Fibroblast of villous mesenchyme (primary cell): ENCODE results near the gene LUZP2. TPM values are rescaled to one million over a fixed set of nuclear protein-coding genes. Genes with fewer than 3 reads are reported as not detected.

Experiments used
- DNase-seq: peaks from one replicate; pipeline ENCODE4 v3.0.0-alpha.2; 2010; ENCODE audit warnings: low read depth
- H3K4me3 ChIP-seq: 2 replicates; pipeline ENCODE4 v1.5.1; 2011; ENCODE audit warnings: low read depth, mild to moderate bottlenecking, low read length
- CTCF ChIP-seq: IDR thresholded peaks from 2 replicates; pipeline ENCODE4 v1.5.1; 2012; ENCODE audit warnings: low read depth, mild to moderate bottlenecking, low read length; ENCODE audit not compliant: insufficient read depth
- total RNA-seq: library from RNA; depleted of rRNA; stranded (reverse); fragments of >200 nt; gene quantifications from 2 replicates; pipeline ENCODE4 v1.2.3, GENCODE V29; 2012

The LUZP2 gene
- total RNA-seq, 1 donor, result under 0.01 TPM

DNA sequence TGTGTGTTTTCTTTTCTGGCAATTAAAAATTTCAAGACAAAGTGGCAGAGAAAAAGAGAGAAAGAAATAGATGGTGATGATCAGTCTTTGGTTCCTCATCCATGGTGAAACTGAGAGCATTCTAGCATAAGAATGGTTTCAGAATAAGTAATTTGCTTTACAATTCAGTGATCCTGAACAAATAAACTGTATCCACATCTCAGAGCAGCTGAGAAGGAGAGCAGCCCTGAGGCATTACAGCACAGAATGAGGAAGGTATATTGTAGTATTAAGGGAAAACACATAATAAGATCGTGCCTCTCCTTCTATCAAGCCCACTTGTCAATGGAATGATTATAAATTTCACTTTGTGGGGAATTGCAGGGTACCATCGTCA is 17.4 kb downstream of the LUZP2 start:
- no peak for TF ChIP-seq CTCF
- H3K4me3 ChIP-seq, result no peak overlapping the region
- DNase-seq, result no peak

DNA sequence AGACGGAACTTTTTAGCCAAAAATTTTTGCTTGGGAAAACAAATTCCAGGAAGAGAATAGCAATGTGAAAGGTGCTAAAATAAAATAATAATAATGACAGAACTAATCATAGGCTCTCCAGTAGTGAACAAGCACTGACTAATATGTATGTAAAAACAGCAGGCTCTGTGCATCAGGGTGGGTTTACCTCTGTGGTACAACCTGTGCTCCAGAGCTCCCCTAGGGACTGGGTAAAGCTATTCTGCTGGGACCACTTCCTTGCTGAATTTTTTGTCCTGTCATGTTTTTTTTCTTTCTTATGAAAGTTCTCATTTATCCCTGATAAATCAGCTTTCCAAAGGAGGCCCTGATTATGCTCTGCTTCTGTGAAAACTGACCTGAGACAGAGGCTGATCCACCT is 18.8 kb downstream of the LUZP2 start:
- no peak for DNase-seq
- TF ChIP-seq CTCF, result no peak

DNA sequence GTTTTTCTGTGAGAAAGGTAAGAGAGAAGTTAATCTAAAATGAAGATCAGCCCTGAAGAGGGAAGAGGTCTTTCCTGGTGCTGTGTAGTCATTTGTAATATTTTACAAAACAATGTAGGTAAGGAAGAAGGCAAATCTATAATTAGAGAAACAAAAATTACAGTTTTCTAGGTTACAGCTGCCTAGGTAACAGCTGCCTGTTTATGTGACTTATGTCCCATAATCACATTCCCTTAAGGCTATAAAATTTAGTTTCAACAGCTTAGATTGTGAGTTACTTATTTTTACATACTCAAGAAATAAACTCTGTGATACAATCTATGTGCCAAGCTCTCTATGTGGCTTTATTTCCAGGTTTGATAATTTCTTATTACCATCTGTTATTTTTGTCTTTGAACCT is 19.8 kb downstream of the LUZP2 start:
- no peak for TF ChIP-seq CTCF
- no peak for DNase-seq
- no peak overlapping the region for H3K4me3 ChIP-seq

More for the DNA sequence above, 18.8 kb downstream of the LUZP2 start:
- H3K4me3 ChIP-seq, result no peak overlapping the region

DNA sequence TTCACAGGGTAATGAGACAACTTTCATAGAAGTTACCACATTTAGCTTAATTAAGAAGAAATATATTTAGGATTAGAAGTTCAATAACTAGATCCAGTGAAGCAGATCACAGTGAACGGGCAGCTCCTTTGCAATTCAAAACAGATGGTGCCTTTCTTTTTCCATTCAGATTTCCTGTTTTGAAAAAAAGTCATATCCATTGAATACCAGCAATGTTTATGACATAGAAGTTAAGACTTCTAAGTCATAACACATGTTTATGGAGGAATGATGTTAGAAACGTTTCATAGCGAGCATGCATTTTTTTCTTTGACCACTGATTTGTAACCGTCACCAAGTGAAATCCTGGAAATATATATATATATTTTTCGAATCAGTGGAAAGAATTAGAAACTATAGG is 24.7 kb downstream of the LUZP2 start:
- TF ChIP-seq CTCF, result no peak
- H3K4me3 ChIP-seq, result no peak overlapping the region
- DNase-seq, result no peak

DNA sequence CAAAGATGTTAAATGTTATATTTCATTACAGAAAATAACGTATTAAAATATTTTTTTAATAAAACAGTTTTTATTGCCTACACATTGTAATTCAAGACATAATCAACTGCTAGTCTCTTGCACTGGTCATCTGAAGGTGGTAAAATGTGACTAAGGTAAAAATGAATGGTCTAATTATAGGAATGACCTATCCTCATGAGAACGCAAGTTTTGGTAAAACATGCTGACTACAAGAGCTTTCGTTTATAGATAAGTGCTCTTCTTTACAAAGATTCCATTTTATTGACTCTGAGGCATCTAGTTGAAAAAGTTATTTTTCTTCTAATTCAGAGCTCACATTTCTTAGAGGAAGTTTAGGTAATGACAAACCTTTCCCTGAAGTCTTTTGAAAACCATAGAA is 27.3 kb downstream of the LUZP2 start:
- no peak overlapping the region for H3K4me3 ChIP-seq
- no peak for TF ChIP-seq CTCF
- DNase-seq, result no peak

DNA sequence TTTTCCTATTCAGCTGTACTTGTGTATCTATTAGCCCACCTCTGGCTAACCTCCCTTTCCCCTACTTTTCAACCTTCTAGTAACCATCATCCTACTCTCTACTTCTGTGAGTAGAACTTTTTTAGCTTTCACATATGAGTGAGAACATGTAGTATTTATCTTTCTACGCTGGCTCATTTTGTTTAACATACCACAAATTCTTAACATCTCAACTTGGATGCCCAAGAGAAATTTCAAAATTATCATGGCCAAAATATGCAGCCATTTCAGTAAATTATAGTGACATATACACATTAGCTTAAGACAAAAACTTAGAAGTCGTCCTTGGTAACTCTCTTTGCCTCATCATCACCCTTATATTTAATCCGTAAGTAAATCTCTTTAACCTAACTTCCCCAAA is 34.7 kb downstream of the LUZP2 start:
- TF ChIP-seq CTCF, result no peak
- no peak for DNase-seq

GRCh38 chr11:24543771-24544170 is 46.9 kb downstream of the LUZP2 start:
- TF ChIP-seq CTCF, result no peak
- no peak for DNase-seq
- no peak overlapping the region for H3K4me3 ChIP-seq

More for the DNA sequence above, 34.7 kb downstream of the LUZP2 start:
- H3K4me3 ChIP-seq, result no peak overlapping the region
